Trophoblast cell (in vitro differentiated cells and primary cell): Measurements from ENCODE around the gene MOV10L1.
"Not testable (repeated sequence)": the region's sequence is repeated elsewhere in the genome, so short reads cannot be mapped to it uniquely, and the experiment has no call there.

ENCODE experiments used
- DNase-seq, 2 donors: peaks; one replicate each; pipeline ENCODE4 v3.0.0-alpha.2; 2016
- H2AFZ ChIP-seq: 2 replicates; pipeline ENCODE4 v1.6.1; 2013; ENCODE audit warnings: low read length, moderate library complexity, mild to moderate bottlenecking; ENCODE audit not compliant: insufficient read depth, poor library complexity
- H2AK5ac ChIP-seq: 2 replicates; pipeline ENCODE4 v1.6.1; 2013; ENCODE audit warnings: mild to moderate bottlenecking, low read length
- H2BK120ac ChIP-seq: 2 replicates; pipeline ENCODE4 v1.6.1; 2013; ENCODE audit warnings: low read length, mild to moderate bottlenecking, moderate library complexity; ENCODE audit not compliant: insufficient read depth, poor library complexity
- H2BK12ac ChIP-seq: 2 replicates; pipeline ENCODE4 v1.6.1; 2013; ENCODE audit warnings: mild to moderate bottlenecking, low read length, moderate library complexity
- H2BK5ac ChIP-seq: 2 replicates; pipeline ENCODE4 v1.6.1; 2013; ENCODE audit warnings: low read length, low read depth, moderate library complexity, mild to moderate bottlenecking; ENCODE audit not compliant: poor library complexity
- H3K14ac ChIP-seq: 2 replicates; pipeline ENCODE4 v1.6.1; 2013; ENCODE audit warnings: mild to moderate bottlenecking, low read length
- H3K18ac ChIP-seq: 2 replicates; pipeline ENCODE4 v1.6.1; 2013; ENCODE audit warnings: mild to moderate bottlenecking, low read length
- H3K23ac ChIP-seq: 2 replicates; pipeline ENCODE4 v1.6.1; 2013; ENCODE audit warnings: low read length
- H3K27ac ChIP-seq: 2 replicates; pipeline ENCODE4 v1.5.1; 2013; ENCODE audit warnings: low read depth, mild to moderate bottlenecking, inconsistent platforms, low read length, moderate library complexity
- H3K27me3 ChIP-seq: 2 replicates; pipeline ENCODE4 v1.6.1; 2013; ENCODE audit warnings: inconsistent platforms, mild to moderate bottlenecking, low read length, moderate library complexity; ENCODE audit not compliant: insufficient read depth
- H3K36me3 ChIP-seq, 2 experiments: 1 replicate in 1 of 2; 2 replicates in 1 of 2; pipeline ENCODE4 v1.6.1; 2013; ENCODE audit warnings: low read length in 2 of 2, mild to moderate bottlenecking in 2 of 2, moderate library complexity in 1 of 2; ENCODE audit not compliant: insufficient read depth in 2 of 2, control insufficient read depth in 1 of 2
- H3K4ac ChIP-seq: 2 replicates; pipeline ENCODE4 v1.6.1; 2013; ENCODE audit warnings: low read depth, mild to moderate bottlenecking, low read length, moderate library complexity
- H3K4me1 ChIP-seq, 2 experiments: 1 replicate in 1 of 2; 2 replicates in 1 of 2; pipeline ENCODE4 v1.6.1; 2013; ENCODE audit warnings: low read length in 2 of 2, mild to moderate bottlenecking in 2 of 2, moderate library complexity in 1 of 2; ENCODE audit not compliant: insufficient read depth in 2 of 2, control insufficient read depth in 1 of 2
- H3K4me2 ChIP-seq: 2 replicates; pipeline ENCODE4 v1.6.1; 2013; ENCODE audit warnings: inconsistent platforms, mild to moderate bottlenecking, low read length, moderate library complexity
- H3K4me3 ChIP-seq: 2 replicates; pipeline ENCODE4 v1.5.1; 2013; ENCODE audit warnings: mild to moderate bottlenecking, low read depth, low read length, inconsistent platforms
- H3K79me1 ChIP-seq: one replicate; pipeline ENCODE4 v1.6.1; 2013; ENCODE audit warnings: low read length
- H3K79me2 ChIP-seq: 2 replicates; pipeline ENCODE4 v1.6.1; 2013; ENCODE audit warnings: low read length, mild to moderate bottlenecking; ENCODE audit not compliant: control insufficient read depth, insufficient read depth, poor library complexity
- H3K9ac ChIP-seq: 2 replicates; pipeline ENCODE4 v1.6.1; 2013; ENCODE audit warnings: mild to moderate bottlenecking, low read length
- H3K9me3 ChIP-seq: 2 replicates; pipeline ENCODE4 v1.6.1; 2013; ENCODE audit warnings: low read depth, mild to moderate bottlenecking, control low read depth, inconsistent platforms, low read length; ENCODE audit not compliant: insufficient read depth
- H4K12ac ChIP-seq: 2 replicates; pipeline ENCODE4 v1.6.1; 2013; ENCODE audit warnings: low read depth, mild to moderate bottlenecking, low read length, moderate library complexity
- H4K8ac ChIP-seq: 2 replicates; pipeline ENCODE4 v1.6.1; 2013; ENCODE audit warnings: low read depth, mild to moderate bottlenecking, low read length, moderate library complexity
- H4K91ac ChIP-seq: one replicate; pipeline ENCODE4 v1.6.1; 2013; ENCODE audit warnings: low read depth, mild to moderate bottlenecking, low read length, moderate library complexity
- WGBS: extraction: QIAGEN DNeasy Blood & Tissue Kit; methylation state at CpG from one replicate; pipeline ENCODE4 v1.1.7; 2013; ENCODE audit warnings: missing lambda C conversion rate; ENCODE audit not compliant: insufficient read length, insufficient coverage; ENCODE audit errors: extremely low coverage; 5-methylcytosine and 5-hydroxymethylcytosine counted together

Gene MOV10L1

GRCh38 chr22:50147258-50148165 lies 57.7 kb downstream of the MOV10L1 start:
- not testable (repeated sequence) for H3K18ac ChIP-seq, H3K14ac ChIP-seq, H3K4me2 ChIP-seq, H2BK12ac ChIP-seq, H3K9ac ChIP-seq, H2BK120ac ChIP-seq, H3K36me3 ChIP-seq, H3K79me2 ChIP-seq, H4K91ac ChIP-seq, H2AFZ ChIP-seq, H3K27ac ChIP-seq, H2BK5ac ChIP-seq, H3K9me3 ChIP-seq, H4K12ac ChIP-seq, DNase-seq, H3K27me3 ChIP-seq, H3K23ac ChIP-seq, H2AK5ac ChIP-seq, H3K4ac ChIP-seq, H4K8ac ChIP-seq, H3K4me1 ChIP-seq, H3K4me3 ChIP-seq, H3K79me1 ChIP-seq
- WGBS, result no CpG with 5 or more reads among the region's 26 CpGs

GRCh38 chr22:50148166-50148500 lies 58.3 kb downstream of the MOV10L1 start:
- H3K27ac ChIP-seq, result no peak overlapping the region
- H3K4ac ChIP-seq, result no peak overlapping the region
- no peaks in the 10 kb centered on the region for H3K79me1 ChIP-seq
- no peak overlapping the region for H3K18ac ChIP-seq
- H4K12ac ChIP-seq, result no peak overlapping the region
- no peak overlapping the region for H2AFZ ChIP-seq
- H3K27me3 ChIP-seq, result no peaks in the 10 kb centered on the region
- no peak overlapping the region for H3K4me3 ChIP-seq
- DNase-seq, result no peak
- H3K14ac ChIP-seq, result no peak overlapping the region
- H4K8ac ChIP-seq, result no peak overlapping the region
- H3K23ac ChIP-seq, result no peak overlapping the region
- H2BK120ac ChIP-seq, result no peak overlapping the region
- H3K9me3 ChIP-seq, result peaks cover 5% of the 10 kb centered on the region
- no peak overlapping the region for H2AK5ac ChIP-seq
- H3K4me2 ChIP-seq, result no peak overlapping the region
- no peaks in the 10 kb centered on the region for H3K79me2 ChIP-seq
- no peak overlapping the region for H2BK12ac ChIP-seq
- H3K36me3 ChIP-seq, result no peaks in the 10 kb centered on the region
- no peak overlapping the region for H2BK5ac ChIP-seq
- H3K9ac ChIP-seq, result no peak overlapping the region
- peaks cover 3 to 5% of the 10 kb centered on the region in 2 experiments for H3K4me1 ChIP-seq
- H4K91ac ChIP-seq, result no peak overlapping the region
- no CpG with 5 or more reads among the region's 12 CpGs for WGBS

- H3K36me3 ChIP-seq, result no peaks in the 10 kb centered on the region
- no peaks in the 10 kb centered on the region for H3K9me3 ChIP-seq
- H3K23ac ChIP-seq, result no peak overlapping the region
- peak; percentile 28 to 62 for DNase-seq
- H3K14ac ChIP-seq, result no peak overlapping the region
- H4K91ac ChIP-seq, result no peak overlapping the region
- no peak overlapping the region for H2BK120ac ChIP-seq
- no peak overlapping the region for H4K12ac ChIP-seq
- no peaks in the 10 kb centered on the region for H3K79me1 ChIP-seq
- H4K8ac ChIP-seq, result no peak overlapping the region
- no peak overlapping the region for H2AK5ac ChIP-seq
- H3K27ac ChIP-seq, result no peak overlapping the region
- H2BK5ac ChIP-seq, result no peak overlapping the region
- H2BK12ac ChIP-seq, result no peak overlapping the region
- no peak overlapping the region for H3K4me2 ChIP-seq
- peaks cover 3 to 5% of the 10 kb centered on the region in 2 experiments for H3K4me1 ChIP-seq
- no peaks in the 10 kb centered on the region for H3K79me2 ChIP-seq
- H3K27me3 ChIP-seq, result no peaks in the 10 kb centered on the region
- H3K4ac ChIP-seq, result no peak overlapping the region
- no CpG with 5 or more reads among the region's 22 CpGs for WGBS
- H3K18ac ChIP-seq, result no peak overlapping the region
- H3K9ac ChIP-seq, result no peak overlapping the region
- no peak overlapping the region for H2AFZ ChIP-seq
- no peak overlapping the region for H3K4me3 ChIP-seq
Measured at GRCh38 chr22:50148991-50149721, 59.4 kb downstream of the MOV10L1 start.

GRCh38 chr22:50150161-50151129 lies 60.6 kb downstream of the MOV10L1 start:
- Histone ChIP-seq H2BK12ac (no peak overlapping the region), H3K4me3 (no peak overlapping the region), H3K79me1 (no peaks in the 10 kb centered on the region), H3K36me3 (no peaks in the 10 kb centered on the region), H3K4ac (no peak overlapping the region), H2BK120ac (no peak overlapping the region), H3K27ac (no peak overlapping the region), H3K4me2 (no peak overlapping the region), H3K14ac (no peak overlapping the region), H2AFZ (no peak overlapping the region), H4K12ac (no peak overlapping the region), H3K9ac (no peak overlapping the region), H3K18ac (no peak overlapping the region), H3K4me1 (peaks cover 3 to 5% of the 10 kb centered on the region in 2 experiments), H2BK5ac (no peak overlapping the region), H3K23ac (no peak overlapping the region), H3K79me2 (no peaks in the 10 kb centered on the region), H3K9me3 (no peaks in the 10 kb centered on the region), H3K27me3 (no peaks in the 10 kb centered on the region), H2AK5ac (no peak overlapping the region), H4K91ac (no peak overlapping the region), H4K8ac (no peak overlapping the region)
- DNase-seq, result no peak
- WGBS, result no CpG with 5 or more reads among the region's 35 CpGs
